NK-92 (cell line): ENCODE measurements around the gene TMPRSS11D.

ENCODE experiments used
- DNase-seq: peaks from one replicate; lab custom pipeline; 2025; ENCODE audit not compliant: unreplicated experiment; lab: John Stamatoyannopoulos, UW

The TMPRSS11D gene

GRCh38 chr4:67891645-67892044, 7.8 kb upstream of the TMPRSS11D start:
- no peak for DNase-seq

- no peak for DNase-seq
Measured at GRCh38 chr4:67886281-67886680, 2.5 kb upstream of the TMPRSS11D start.

GRCh38 chr4:67885762-67886161, 2.0 kb upstream of the TMPRSS11D start:
- no peak for DNase-seq

GRCh38 chr4:67884701-67885100, 899 bp upstream of the TMPRSS11D start:
- no peak for DNase-seq

GRCh38 chr4:67883458-67883857, 344 bp downstream of the TMPRSS11D start:
- DNase-seq, result no peak

GRCh38 chr4:67880866-67881610, 2.8 kb downstream of the TMPRSS11D start:
- no peak for DNase-seq

GRCh38 chr4:67879486-67879885, 4.3 kb downstream of the TMPRSS11D start:
- DNase-seq, result no peak

- no peak for DNase-seq
Measured at GRCh38 chr4:67877086-67877485, 6.7 kb downstream of the TMPRSS11D start.

GRCh38 chr4:67874986-67875385, 8.8 kb downstream of the TMPRSS11D start:
- no peak for DNase-seq

GRCh38 chr4:67873116-67873515, 10.7 kb downstream of the TMPRSS11D start:
- no peak for DNase-seq

- DNase-seq, result no peak
Measured at GRCh38 chr4:67871867-67872266, 11.9 kb downstream of the TMPRSS11D start.

- DNase-seq, result no peak
Measured at GRCh38 chr4:67869580-67870190, 14.1 kb downstream of the TMPRSS11D start.

- DNase-seq, result no peak
Measured at GRCh38 chr4:67861513-67861912, 22.3 kb downstream of the TMPRSS11D start.

- DNase-seq, result no peak
Measured at GRCh38 chr4:67853336-67853735, 30.5 kb downstream of the TMPRSS11D start.

GRCh38 chr4:67820903-67821302, 62.9 kb downstream of the TMPRSS11D start:
- DNase-seq, result no peak

- no peak for DNase-seq
Measured at GRCh38 chr4:67810011-67810410, 73.8 kb downstream of the TMPRSS11D start.

- DNase-seq, result no peak
Measured at GRCh38 chr4:67809502-67809901, 74.3 kb downstream of the TMPRSS11D start.

GRCh38 chr4:67796810-67797209, 87.0 kb downstream of the TMPRSS11D start:
- no peak for DNase-seq

GRCh38 chr4:67790721-67791120, 93.1 kb downstream of the TMPRSS11D start:
- DNase-seq, result no peak

GRCh38 chr4:67787311-67787710, 96.5 kb downstream of the TMPRSS11D start:
- DNase-seq, result no peak

- DNase-seq, result no peak
Measured at GRCh38 chr4:67785528-67785927, 98.3 kb downstream of the TMPRSS11D start.

- DNase-seq, result no peak
Measured at GRCh38 chr4:67779631-67780030, 104.2 kb downstream of the TMPRSS11D start.

GRCh38 chr4:67776746-67777145, 107.1 kb downstream of the TMPRSS11D start:
- DNase-seq, result no peak
